GM23338 (cell line): ENCODE measurements around the gene UNC13C. TPM values are rescaled to one million over a fixed set of nuclear protein-coding genes. Genes with fewer than 3 reads are reported as not detected.

Experiments
- ATAC-seq: fragments of 200-7000 bp; cut with Tn5 transposase; 3 replicates; pipeline ENCODE4 v1.9.1; 2020
- DNase-seq: peaks from one replicate; pipeline ENCODE4 v3.0.0-alpha.2; 2015; ENCODE audit warnings: low spot score
- H2AFZ ChIP-seq: fragments of 200-600 bp; sonication (generic); 2 replicates; pipeline ENCODE4 v1.8.0; 2016; ENCODE audit warnings: antibody characterized with exemption, mild to moderate bottlenecking, moderate library complexity
- H3F3A ChIP-seq: fragments of 200-600 bp; sonication (generic); replicated peaks from 2 replicates; pipeline ENCODE4 v1.8.0; 2017; ENCODE audit warnings: antibody characterized with exemption, mixed run types, low read depth
- H3K27ac ChIP-seq: fragments of 200-600 bp; sonication (generic); 2 replicates; pipeline ENCODE4 v1.6.1; 2016; ENCODE audit warnings: low read depth
- H3K27me3 ChIP-seq: fragments of 200-600 bp; sonication (generic); 2 replicates; pipeline ENCODE4 v1.8.0; 2016; ENCODE audit warnings: mild to moderate bottlenecking, mixed run types, moderate library complexity; ENCODE audit not compliant: insufficient read depth
- H3K36me3 ChIP-seq: fragments of 200-600 bp; sonication (generic); 2 replicates; pipeline ENCODE4 v1.8.0; 2016; ENCODE audit warnings: mild to moderate bottlenecking; ENCODE audit not compliant: insufficient read depth
- H3K4me1 ChIP-seq: fragments of 200-600 bp; sonication (generic); 2 replicates; pipeline ENCODE4 v1.8.0; 2016; ENCODE audit warnings: mild to moderate bottlenecking, moderate library complexity; ENCODE audit not compliant: insufficient read depth
- H3K4me2 ChIP-seq: fragments of 200-600 bp; sonication (generic); 2 replicates; pipeline ENCODE4 v1.7.1; 2017; ENCODE audit warnings: mixed run types
- H3K4me3 ChIP-seq: fragments of 200-600 bp; sonication (generic); 2 replicates; pipeline ENCODE4 v1.6.1; 2016; ENCODE audit warnings: mixed run types
- H3K79me2 ChIP-seq: fragments of 200-600 bp; sonication (generic); replicated peaks from 2 replicates; pipeline ENCODE4 v1.8.0; 2017; ENCODE audit warnings: mild to moderate bottlenecking; ENCODE audit not compliant: insufficient read depth
- H3K9me2 ChIP-seq: fragments of 200-600 bp; sonication (generic); 2 replicates; pipeline ENCODE4 v1.8.0; 2017; ENCODE audit not compliant: insufficient read depth
- H4K20me1 ChIP-seq: fragments of 200-600 bp; sonication (generic); replicated peaks from 2 replicates; pipeline ENCODE4 v1.8.0; 2017; ENCODE audit warnings: mild to moderate bottlenecking; ENCODE audit not compliant: insufficient read depth
- H3K27ac Mint-ChIP-seq: 2 replicates; pipeline ENCODE4 v1.8.0; 2020; ENCODE audit warnings: inconsistent platforms, mild to moderate bottlenecking, moderate library complexity, mixed read lengths
- H3K27me3 Mint-ChIP-seq: 3 replicates; pipeline ENCODE4 v1.8.0; 2022; ENCODE audit warnings: low read depth, mild to moderate bottlenecking, moderate library complexity, mixed read lengths, inconsistent platforms; ENCODE audit not compliant: insufficient read depth, poor library complexity
- H3K36me3 Mint-ChIP-seq: 3 replicates; pipeline ENCODE4 v1.8.0; 2021; ENCODE audit warnings: low read depth, mild to moderate bottlenecking, inconsistent platforms, moderate library complexity, mixed read lengths
- H3K4me1 Mint-ChIP-seq: 3 replicates; pipeline ENCODE4 v1.8.0; 2020; ENCODE audit warnings: mild to moderate bottlenecking, inconsistent platforms, mixed read lengths
- H3K4me3 Mint-ChIP-seq: 3 replicates; pipeline ENCODE4 v1.8.0; 2021; ENCODE audit warnings: moderate library complexity, mild to moderate bottlenecking, inconsistent platforms, mixed read lengths
- H3K9me3 Mint-ChIP-seq: 3 replicates; pipeline ENCODE4 v1.8.0; 2020; ENCODE audit warnings: moderate library complexity, mild to moderate bottlenecking, inconsistent platforms, mixed read lengths
- EZH2 ChIP-seq: fragments of 200-600 bp; sonication (generic); IDR thresholded peaks from one replicate; pipeline ENCODE4 v1.8.0; 2017; ENCODE audit warnings: antibody characterized with exemption, mild to moderate bottlenecking, low read depth; ENCODE audit not compliant: unreplicated experiment
- STAT1 ChIP-seq: IDR thresholded peaks from one replicate; pipeline ENCODE4 v1.6.1; 2016; ENCODE audit warnings: antibody characterized with exemption; ENCODE audit not compliant: unreplicated experiment
- ZNF114 ChIP-seq: fragments of 250-450 bp; sonication (Bioruptor Pico); IDR thresholded peaks from 2 replicates; pipeline ENCODE4 v1.5.0; 2020; ENCODE audit warnings: mild to moderate bottlenecking, moderate library complexity
- polyA plus RNA-seq: library from polyadenylated mRNA; unstranded; fragments of >200 nt; fragmentation: Nextera tagmentation; extraction: Ambion mirVana; gene quantifications from 2 replicates; pipeline ENCODE4 v1.2.1, GENCODE V29; 2016
- total RNA-seq: library from RNA; depleted of rRNA; stranded (reverse); fragments of >200 nt; shearing (Covaris generic); gene quantifications from 2 replicates; pipeline ENCODE4 v1.2.3, GENCODE V29; 2014
- TF ChIP-seq, protein P1 (sequence below): IDR thresholded peaks from 2 replicates; pipeline ENCODE4 v1.6.1; 2016; ENCODE audit warnings: antibody characterized with exemption
- TF ChIP-seq, protein P2 (sequence below), 2 experiments: fragments of 200-600 bp in 1 of 2; sonication (generic) in 1 of 2; conservative IDR thresholded peaks; 2 replicates each; pipeline versions ENCODE4 v1.5.1 to v1.6.1; 2016 to 2017; ENCODE audit warnings: antibody characterized with exemption in 2 of 2, low read depth in 2 of 2, mild to moderate bottlenecking in 2 of 2, moderate library complexity in 1 of 2
- TF ChIP-seq, protein P3 (sequence below): fragments of 250-450 bp; sonication (Bioruptor Pico); IDR thresholded peaks from 2 replicates; pipeline ENCODE4 v1.5.0; 2020; ENCODE audit warnings: mild to moderate bottlenecking, moderate library complexity

Gene UNC13C
- total and polyA plus RNA-seq, 2 experiments from 2014 or later = 0.03 TPM; not detected in 1

DNA sequence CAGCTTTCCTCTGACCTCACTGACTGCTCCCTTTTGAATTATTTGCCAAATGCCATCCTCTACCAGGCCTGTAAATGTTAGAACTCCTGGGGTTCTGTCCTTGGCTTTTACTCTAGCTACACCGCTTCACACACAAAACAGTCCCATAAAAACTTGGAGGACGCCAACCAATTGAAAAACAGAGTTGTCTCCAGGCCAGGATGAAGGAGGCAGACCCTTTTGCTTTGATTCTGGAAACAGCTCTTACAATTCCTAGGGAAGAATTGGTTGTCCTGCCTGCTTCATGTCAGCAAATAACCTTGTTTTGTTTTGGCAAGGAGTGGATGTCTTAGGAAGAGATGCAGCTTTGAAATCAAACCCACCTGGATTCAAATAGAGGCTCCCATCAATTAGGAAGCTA is 375.5 kb downstream of the UNC13C start:
- H3K9me2 ChIP-seq = no peaks in the 10 kb centered on the region
- DNase-seq (no peak), ATAC-seq (no peak)
- no peak overlapping the region for H3K4me3 ChIP-seq
- Mint-ChIP-seq H3K9me3 (peaks cover 26% of the 10 kb centered on the region), H3K27me3 (no peaks in the 10 kb centered on the region), H3K36me3 (no peaks in the 10 kb centered on the region), H3K27ac (no peak overlapping the region), H3K4me1 (no peaks in the 10 kb centered on the region), H3K4me3 (no peak overlapping the region)
- H3K79me2 ChIP-seq = no peaks in the 10 kb centered on the region
- H3F3A ChIP-seq = no peaks in the 10 kb centered on the region
- H3K36me3 ChIP-seq = no peaks in the 10 kb centered on the region
- H3K27me3 ChIP-seq = no peaks in the 10 kb centered on the region
- H3K4me2 ChIP-seq = no peak overlapping the region
- H3K27ac ChIP-seq = no peak overlapping the region
- H2AFZ ChIP-seq = no peak overlapping the region
- TF ChIP-seq EZH2 = no peak
- TF ChIP-seq, protein P1, sequence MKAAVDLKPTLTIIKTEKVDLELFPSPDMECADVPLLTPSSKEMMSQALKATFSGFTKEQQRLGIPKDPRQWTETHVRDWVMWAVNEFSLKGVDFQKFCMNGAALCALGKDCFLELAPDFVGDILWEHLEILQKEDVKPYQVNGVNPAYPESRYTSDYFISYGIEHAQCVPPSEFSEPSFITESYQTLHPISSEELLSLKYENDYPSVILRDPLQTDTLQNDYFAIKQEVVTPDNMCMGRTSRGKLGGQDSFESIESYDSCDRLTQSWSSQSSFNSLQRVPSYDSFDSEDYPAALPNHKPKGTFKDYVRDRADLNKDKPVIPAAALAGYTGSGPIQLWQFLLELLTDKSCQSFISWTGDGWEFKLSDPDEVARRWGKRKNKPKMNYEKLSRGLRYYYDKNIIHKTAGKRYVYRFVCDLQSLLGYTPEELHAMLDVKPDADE = no peak
- TF ChIP-seq, protein P2, sequence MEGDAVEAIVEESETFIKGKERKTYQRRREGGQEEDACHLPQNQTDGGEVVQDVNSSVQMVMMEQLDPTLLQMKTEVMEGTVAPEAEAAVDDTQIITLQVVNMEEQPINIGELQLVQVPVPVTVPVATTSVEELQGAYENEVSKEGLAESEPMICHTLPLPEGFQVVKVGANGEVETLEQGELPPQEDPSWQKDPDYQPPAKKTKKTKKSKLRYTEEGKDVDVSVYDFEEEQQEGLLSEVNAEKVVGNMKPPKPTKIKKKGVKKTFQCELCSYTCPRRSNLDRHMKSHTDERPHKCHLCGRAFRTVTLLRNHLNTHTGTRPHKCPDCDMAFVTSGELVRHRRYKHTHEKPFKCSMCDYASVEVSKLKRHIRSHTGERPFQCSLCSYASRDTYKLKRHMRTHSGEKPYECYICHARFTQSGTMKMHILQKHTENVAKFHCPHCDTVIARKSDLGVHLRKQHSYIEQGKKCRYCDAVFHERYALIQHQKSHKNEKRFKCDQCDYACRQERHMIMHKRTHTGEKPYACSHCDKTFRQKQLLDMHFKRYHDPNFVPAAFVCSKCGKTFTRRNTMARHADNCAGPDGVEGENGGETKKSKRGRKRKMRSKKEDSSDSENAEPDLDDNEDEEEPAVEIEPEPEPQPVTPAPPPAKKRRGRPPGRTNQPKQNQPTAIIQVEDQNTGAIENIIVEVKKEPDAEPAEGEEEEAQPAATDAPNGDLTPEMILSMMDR (conservative IDR thresholded peaks at IDR 0.05; ENCODE audit: low read depth in 2 of 2) = no peak
- no peak for TF ChIP-seq STAT1
- TF ChIP-seq ZNF114 (CRISPR knock-in tag) = no peak
- TF ChIP-seq, protein P3, sequence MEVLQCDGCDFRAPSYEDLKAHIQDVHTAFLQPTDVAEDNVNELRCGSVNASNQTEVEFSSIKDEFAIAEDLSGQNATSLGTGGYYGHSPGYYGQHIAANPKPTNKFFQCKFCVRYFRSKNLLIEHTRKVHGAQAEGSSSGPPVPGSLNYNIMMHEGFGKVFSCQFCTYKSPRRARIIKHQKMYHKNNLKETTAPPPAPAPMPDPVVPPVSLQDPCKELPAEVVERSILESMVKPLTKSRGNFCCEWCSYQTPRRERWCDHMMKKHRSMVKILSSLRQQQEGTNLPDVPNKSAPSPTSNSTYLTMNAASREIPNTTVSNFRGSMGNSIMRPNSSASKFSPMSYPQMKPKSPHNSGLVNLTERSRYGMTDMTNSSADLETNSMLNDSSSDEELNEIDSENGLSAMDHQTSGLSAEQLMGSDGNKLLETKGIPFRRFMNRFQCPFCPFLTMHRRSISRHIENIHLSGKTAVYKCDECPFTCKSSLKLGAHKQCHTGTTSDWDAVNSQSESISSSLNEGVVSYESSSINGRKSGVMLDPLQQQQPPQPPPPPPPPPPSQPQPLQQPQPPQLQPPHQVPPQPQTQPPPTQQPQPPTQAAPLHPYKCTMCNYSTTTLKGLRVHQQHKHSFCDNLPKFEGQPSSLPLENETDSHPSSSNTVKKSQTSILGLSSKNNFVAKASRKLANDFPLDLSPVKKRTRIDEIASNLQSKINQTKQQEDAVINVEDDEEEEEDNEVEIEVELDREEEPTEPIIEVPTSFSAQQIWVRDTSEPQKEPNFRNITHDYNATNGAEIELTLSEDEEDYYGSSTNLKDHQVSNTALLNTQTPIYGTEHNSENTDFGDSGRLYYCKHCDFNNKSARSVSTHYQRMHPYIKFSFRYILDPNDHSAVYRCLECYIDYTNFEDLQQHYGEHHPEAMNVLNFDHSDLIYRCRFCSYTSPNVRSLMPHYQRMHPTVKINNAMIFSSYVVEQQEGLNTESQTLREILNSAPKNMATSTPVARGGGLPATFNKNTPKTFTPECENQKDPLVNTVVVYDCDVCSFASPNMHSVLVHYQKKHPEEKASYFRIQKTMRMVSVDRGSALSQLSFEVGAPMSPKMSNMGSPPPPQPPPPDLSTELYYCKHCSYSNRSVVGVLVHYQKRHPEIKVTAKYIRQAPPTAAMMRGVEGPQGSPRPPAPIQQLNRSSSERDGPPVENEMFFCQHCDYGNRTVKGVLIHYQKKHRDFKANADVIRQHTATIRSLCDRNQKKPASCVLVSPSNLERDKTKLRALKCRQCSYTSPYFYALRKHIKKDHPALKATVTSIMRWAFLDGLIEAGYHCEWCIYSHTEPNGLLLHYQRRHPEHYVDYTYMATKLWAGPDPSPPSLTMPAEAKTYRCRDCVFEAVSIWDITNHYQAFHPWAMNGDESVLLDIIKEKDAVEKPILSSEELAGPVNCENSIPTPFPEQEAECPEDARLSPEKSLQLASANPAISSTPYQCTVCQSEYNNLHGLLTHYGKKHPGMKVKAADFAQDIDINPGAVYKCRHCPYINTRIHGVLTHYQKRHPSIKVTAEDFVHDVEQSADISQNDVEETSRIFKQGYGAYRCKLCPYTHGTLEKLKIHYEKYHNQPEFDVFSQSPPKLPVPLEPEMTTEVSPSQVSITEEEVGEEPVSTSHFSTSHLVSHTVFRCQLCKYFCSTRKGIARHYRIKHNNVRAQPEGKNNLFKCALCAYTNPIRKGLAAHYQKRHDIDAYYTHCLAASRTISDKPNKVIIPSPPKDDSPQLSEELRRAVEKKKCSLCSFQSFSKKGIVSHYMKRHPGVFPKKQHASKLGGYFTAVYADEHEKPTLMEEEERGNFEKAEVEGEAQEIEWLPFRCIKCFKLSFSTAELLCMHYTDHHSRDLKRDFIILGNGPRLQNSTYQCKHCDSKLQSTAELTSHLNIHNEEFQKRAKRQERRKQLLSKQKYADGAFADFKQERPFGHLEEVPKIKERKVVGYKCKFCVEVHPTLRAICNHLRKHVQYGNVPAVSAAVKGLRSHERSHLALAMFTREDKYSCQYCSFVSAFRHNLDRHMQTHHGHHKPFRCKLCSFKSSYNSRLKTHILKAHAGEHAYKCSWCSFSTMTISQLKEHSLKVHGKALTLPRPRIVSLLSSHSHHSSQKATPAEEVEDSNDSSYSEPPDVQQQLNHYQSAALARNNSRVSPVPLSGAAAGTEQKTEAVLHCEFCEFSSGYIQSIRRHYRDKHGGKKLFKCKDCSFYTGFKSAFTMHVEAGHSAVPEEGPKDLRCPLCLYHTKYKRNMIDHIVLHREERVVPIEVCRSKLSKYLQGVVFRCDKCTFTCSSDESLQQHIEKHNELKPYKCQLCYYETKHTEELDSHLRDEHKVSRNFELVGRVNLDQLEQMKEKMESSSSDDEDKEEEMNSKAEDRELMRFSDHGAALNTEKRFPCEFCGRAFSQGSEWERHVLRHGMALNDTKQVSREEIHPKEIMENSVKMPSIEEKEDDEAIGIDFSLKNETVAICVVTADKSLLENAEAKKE (CRISPR knock-in tag) = no peak
- no peaks in the 10 kb centered on the region for H3K4me1 ChIP-seq
- no peaks in the 10 kb centered on the region for H4K20me1 ChIP-seq
